HG03457 (cell line): ENCODE data around the gene ENTPD5.
"Not testable (repeated sequence)": the region's sequence is repeated elsewhere in the genome, so short reads cannot be mapped to it uniquely, and the experiment has no call there.

Experiments used
- ATAC-seq: cut with Tn5 transposase; IDR thresholded peaks from one replicate; pipeline ENCODE4 v1.9.1; 2021; ENCODE audit warnings: moderate number of reproducible peaks; ENCODE audit not compliant: unreplicated experiment

Gene ENTPD5

GRCh38 chr14:74008843-74009499 lies 10.1 kb downstream of the ENTPD5 start:
- no peak for ATAC-seq

- ATAC-seq, result not testable (repeated sequence)
These were observed 13.4 kb downstream of the ENTPD5 start for GRCh38 chr14:74005664-74006063.

GRCh38 chr14:73998726-73999125 lies 20.4 kb downstream of the ENTPD5 start:
- ATAC-seq, result no peak

GRCh38 chr14:73997944-73998447 lies 21.1 kb downstream of the ENTPD5 start:
- no peak for ATAC-seq

GRCh38 chr14:73997108-73997943 lies 21.8 kb downstream of the ENTPD5 start:
- ATAC-seq, result no peak

- no peak for ATAC-seq
These were observed 22.4 kb downstream of the ENTPD5 start for GRCh38 chr14:73996731-73997107.

- ATAC-seq, result no peak
These were observed 23.1 kb downstream of the ENTPD5 start for GRCh38 chr14:73995977-73996378.

- ATAC-seq, result not testable (repeated sequence)
These were observed 24.2 kb downstream of the ENTPD5 start for GRCh38 chr14:73994926-73995325.

- no peak for ATAC-seq
These were observed 28.0 kb downstream of the ENTPD5 start for GRCh38 chr14:73991092-73991491.

- ATAC-seq, result not testable (repeated sequence)
These were observed 30.4 kb downstream of the ENTPD5 start for GRCh38 chr14:73988656-73989055.

- no peak for ATAC-seq
These were observed 31.0 kb downstream of the ENTPD5 start for GRCh38 chr14:73988065-73988464.

- no peak for ATAC-seq
These were observed 41.2 kb downstream of the ENTPD5 start for GRCh38 chr14:73977896-73978295.

- no peak for ATAC-seq
These were observed 43.0 kb downstream of the ENTPD5 start for GRCh38 chr14:73976125-73976524.

- no peak for ATAC-seq
These were observed 45.6 kb downstream of the ENTPD5 start for GRCh38 chr14:73973497-73973896.

- ATAC-seq, result no peak
These were observed 50.2 kb downstream of the ENTPD5 start for GRCh38 chr14:73968885-73969284.

- ATAC-seq, result no peak
These were observed 53.9 kb downstream of the ENTPD5 start for GRCh38 chr14:73965216-73965615.

- ATAC-seq, result no peak
These were observed 57.9 kb downstream of the ENTPD5 start for GRCh38 chr14:73961192-73961591.

GRCh38 chr14:73958591-73958990 lies 60.5 kb downstream of the ENTPD5 start:
- no peak for ATAC-seq

GRCh38 chr14:73955674-73956073 lies 63.4 kb downstream of the ENTPD5 start:
- no peak for ATAC-seq

GRCh38 chr14:73953731-73954130 lies 65.4 kb downstream of the ENTPD5 start:
- ATAC-seq, result no peak

- peak; percentile 75 for ATAC-seq
These were observed 69.0 kb downstream of the ENTPD5 start, which contains the start of the genes COQ6 and FAM161B for GRCh38 chr14:73949752-73950734. COQ6 (plus strand) TSS chr14:73950302; CDS start chr14:73950333, 31 bp downstream. FAM161B (minus strand) TSS chr14:73950094; CDS start chr14:73950026, 68 bp downstream.
